K562 (cell line): Measurements from ENCODE around the gene TMEM170A. TPM values are rescaled to one million over a fixed set of nuclear protein-coding genes. Genes with fewer than 3 reads are reported as not detected.

Experiments used
- ATAC-seq: fragments of 200-7000 bp; cut with Tn5 transposase; 3 replicates; pipeline ENCODE4 v1.9.1; 2020; ENCODE audit warnings: moderate library complexity
- BruUV-seq: library from RNA; stranded (reverse); fragments of 400-500 nt; replicated peaks from 2 replicates; lab custom pipeline; 2021; lab: Mats Ljungman, UMichigan
- CTCF ChIA-PET: fragments of 300-600 bp; formaldehyde crosslinking; extraction: SDS; loops from one replicate; lab custom pipeline; 2021; ENCODE audit warnings: low intra/inter-chr PET ratio; lab: Yijun Ruan, JAX
- POLR2A ChIA-PET: fragments of 300-600, 350-650 bp; sonication (Branson Sonifier 250); formaldehyde crosslinking; extraction: SDS; loops from one replicate; lab custom pipeline; 2021; ENCODE audit warnings: antibody characterized with exemption, inconsistent platforms; lab: Yijun Ruan, JAX
- DNase-seq, 4 experiments: peaks; one replicate each; pipeline versions ENCODE4 v3.0.0 to v3.0.0-alpha.2; 2011 to 2018; ENCODE audit warnings: low spot score in 3 of 4, mixed read lengths in 3 of 4; ENCODE audit errors: extremely low read depth in 1 of 4
- FAIRE-seq: peaks from 2 replicates; lab custom pipeline; 2011; peaks lifted over from hg19 to GRCh38; lab: Jason Lieb, UNC
- H2AFZ ChIP-seq: 2 replicates; pipeline ENCODE4 v1.6.0; 2011; ENCODE audit warnings: low read depth, low read length, control low read depth, inconsistent platforms
- H3K27ac ChIP-seq: fragments of 200-600 bp; 3 replicates; pipeline ENCODE4 v1.8.0; 2011; ENCODE audit warnings: low read depth, mild to moderate bottlenecking, control low read depth, inconsistent platforms, low read length, moderate library complexity, mixed read lengths; ENCODE audit errors: extremely low read depth
- H3K27me3 ChIP-seq, 2 experiments: fragments of 300-600 bp in 1 of 2; 2 replicates in 1 of 2; 3 replicates in 1 of 2; pipeline versions ENCODE4 v1.6.0 to v1.8.0; 2011; ENCODE audit warnings: inconsistent platforms in 2 of 2, low read length in 2 of 2, mild to moderate bottlenecking in 1 of 2, mixed read lengths in 1 of 2, moderate library complexity in 1 of 2; ENCODE audit not compliant: control insufficient read depth in 2 of 2, insufficient read depth in 2 of 2
- H3K36me3 ChIP-seq: fragments of 300-600 bp; 3 replicates; pipeline ENCODE4 v1.8.0; 2011; ENCODE audit warnings: mild to moderate bottlenecking, low read length, inconsistent platforms; ENCODE audit not compliant: control insufficient read depth, insufficient read depth
- H3K4me1 ChIP-seq, 2 experiments: fragments of 200-600 bp in 1 of 2; replicated peaks in 1 of 2; 2 replicates in 1 of 2; 3 replicates in 1 of 2; pipeline versions ENCODE4 v1.5.1 to v1.8.0; 2011; ENCODE audit warnings: inconsistent platforms in 2 of 2, low read length in 2 of 2, mild to moderate bottlenecking in 1 of 2, mixed read lengths in 1 of 2, moderate library complexity in 1 of 2; ENCODE audit not compliant: control insufficient read depth in 2 of 2, insufficient read depth in 2 of 2
- H3K4me2 ChIP-seq: 2 replicates; pipeline ENCODE4 v1.6.1; 2011; ENCODE audit warnings: low read length, control low read depth, inconsistent platforms, mixed read lengths; ENCODE audit not compliant: insufficient read depth
- H3K4me3 ChIP-seq: fragments of 200-600 bp; sonication (generic), shearing (Covaris generic); 2 replicates; pipeline ENCODE4 v1.5.1; 2016; ENCODE audit warnings: control low read depth, inconsistent platforms
- H3K79me2 ChIP-seq: fragments of 200-600 bp; 3 replicates; pipeline ENCODE4 v1.8.0; 2011; ENCODE audit warnings: low read length, inconsistent platforms; ENCODE audit not compliant: control insufficient read depth, insufficient read depth
- H3K9ac ChIP-seq, 2 experiments: 2 replicates each; pipeline versions ENCODE4 v1.6.0 to v1.6.1; 2011; ENCODE audit warnings: low read depth in 2 of 2, low read length in 2 of 2, control low read depth in 1 of 2, inconsistent platforms in 1 of 2, mild to moderate bottlenecking in 1 of 2, mixed read lengths in 1 of 2; ENCODE audit not compliant: insufficient read depth in 1 of 2
- H3K9me1 ChIP-seq: one replicate; pipeline ENCODE4 v1.6.0; 2011; ENCODE audit warnings: inconsistent platforms, mild to moderate bottlenecking, low read length, moderate library complexity; ENCODE audit not compliant: control insufficient read depth, insufficient read depth
- H3K9me3 ChIP-seq: replicated peaks from 2 replicates; pipeline ENCODE4 v1.5.1; 2011; ENCODE audit warnings: low read depth, low read length, inconsistent platforms; ENCODE audit not compliant: control insufficient read depth, insufficient read depth
- H4K20me1 ChIP-seq: replicated peaks from 2 replicates; pipeline ENCODE4 v1.6.1; 2011; ENCODE audit warnings: low read length, inconsistent platforms, mixed read lengths; ENCODE audit not compliant: control insufficient read depth, insufficient read depth
- CEBPG ChIP-seq, 3 experiments: fragments of 200-800 bp in 1 of 3; sonication (Bioruptor generic) in 1 of 3; sonication (generic) in 1 of 3; formaldehyde crosslinking in 1 of 3; IDR thresholded peaks in 2 of 3; conservative IDR thresholded peaks in 1 of 3; 2 replicates each; pipeline versions ENCODE4 v1.6.1 to v1.8.0; 2016 to 2022; ENCODE audit warnings: missing compliant biosample characterization in 2 of 3, missing genetic modification characterization in 2 of 3, mild to moderate bottlenecking in 1 of 3, missing genetic modification reagents in 1 of 3
- E2F6 ChIP-seq, 2 experiments: IDR thresholded peaks; 2 replicates each; pipeline ENCODE4 v1.6.1; 2011; ENCODE audit warnings: borderline replicate concordance in 1 of 2, control low read depth in 1 of 2, low read depth in 1 of 2, low read length in 1 of 2, mild to moderate bottlenecking in 1 of 2, mixed read lengths in 1 of 2, moderate library complexity in 1 of 2; ENCODE audit not compliant: insufficient read depth in 1 of 2, insufficient read length in 1 of 2, poor library complexity in 1 of 2, severe bottlenecking in 1 of 2; ENCODE audit errors: extremely low read depth in 1 of 2
- WGBS: fragments of 100-300 bp; shearing (Covaris generic); methylation state at CpG from one replicate; pipeline ENCODE4 v1.1.6; 2016; ENCODE audit warnings: low coverage, mixed read lengths; ENCODE audit not compliant: insufficient coverage; ENCODE audit errors: missing lambda C conversion rate; 5-methylcytosine and 5-hydroxymethylcytosine counted together
- in situ Hi-C: fragments of 300-500 bp; cut with MboI; formaldehyde crosslinking; loops from 4 replicates; pipeline ENCODE4 v1.15.0; 2018; ENCODE audit warnings: inconsistent platforms, mixed read lengths
- intact Hi-C: fragments of 100-400 bp; cut with micrococcal nuclease; formaldehyde crosslinking; loops from 2 replicates; pipeline ENCODE4 v1.14.2; 2022
- polyA plus RNA-seq, 8 experiments: library from polyadenylated mRNA; depleted of rRNA in 4 of 8; stranded (reverse) in 5 of 8; unstranded in 3 of 8; fragments of >200 nt; fragmentation: Nextera tagmentation in 2 of 8; fragmentation: Illumina TruSeq in 1 of 8; extraction: Ambion mirVana in 2 of 8; extraction: Trizol in 1 of 8; gene quantifications; 2 replicates each; pipeline versions ENCODE4 v1.2.1 to v1.2.3, GENCODE V29; 2011 to 2014; ENCODE audit warnings: inconsistent platforms in 1 of 8, missing spikeins in 1 of 8
- total RNA-seq, 7 experiments: library from RNA; depleted of rRNA in 6 of 7; stranded (reverse); fragments of >200 nt in 6 of 7; fragmentation: Illumina TruSeq in 2 of 7; extraction: Trizol in 2 of 7; gene quantifications; 2 replicates each; pipeline versions ENCODE4 v1.2.1 to v1.2.3, GENCODE V29; 2011 to 2021; ENCODE audit warnings: low replicate concordance in 1 of 7

The TMEM170A gene
- total and polyA plus RNA-seq, 9 of the 15 experiments (the other 6 are each of a cell fraction or from before 2014, with no cell fraction given) = 6.1 to 30.2 (median 15.0) TPM

- WGBS = 46% methylated on average over 34 of the region's 47 CpGs
- ATAC-seq = no peak
- H3K9me1 ChIP-seq = no peaks in the 10 kb centered on the region
- H3K27me3 ChIP-seq = peaks cover 13 to 62% of the 10 kb centered on the region in 2 experiments; a peak in 4 of 5 replicates
- H4K20me1 ChIP-seq = no peaks in the 10 kb centered on the region; the same call in 1 of the 2 replicates
- H3K79me2 ChIP-seq = no peaks in the 10 kb centered on the region
- H3K4me2 ChIP-seq = no peak overlapping the region
- H3K4me1 ChIP-seq = peaks cover 0 to 9% of the 10 kb centered on the region in 2 experiments; a peak in 2 of 5 replicates
- no TSS peak for BruUV-seq
- no peak for DNase-seq
- TF ChIP-seq CEBPG (CRISPR knock-in tag; IDR thresholded peaks at IDR 0.05) (no peak), CEBPG (tag; conservative IDR thresholded peaks at IDR 0.05 in 1 of 2, IDR thresholded peaks at IDR 0.05 in 1 of 2) (no peak), E2F6 (IDR thresholded peaks at IDR 0.05; ENCODE audit: borderline replicate concordance in 1 of 2, extremely low read depth in 1 of 2, insufficient read depth in 1 of 2, insufficient read length in 1 of 2, low read depth in 1 of 2, low read length in 1 of 2, poor library complexity in 1 of 2, severe bottlenecking in 1 of 2) (peak in 1 of 2 experiments; percentile 29)
- H3K4me3 ChIP-seq = no peak overlapping the region
- ChIA-PET POLR2A (no interaction called here), CTCF (no interaction called here)
- no peak overlapping the region; a peak in 1 of 4 replicates for H3K9ac ChIP-seq
- H3K36me3 ChIP-seq = no peaks in the 10 kb centered on the region
- H3K27ac ChIP-seq = no peak overlapping the region
- FAIRE-seq = no peak
- intact Hi-C loops (no loop called here), in situ Hi-C loops (loop anchor here (10.0 kb wide), 1 partner anchor 285 kb away; no protein-coding TSS in a partner anchor)
- no peak overlapping the region for H2AFZ ChIP-seq
- no peaks in the 10 kb centered on the region for H3K9me3 ChIP-seq
These were observed 15.0 kb upstream of the TMEM170A start for GRCh38 chr16:75479421-75479990.
